Liver (tissue), 9 donors: Measurements from ENCODE around the gene C19orf53. TPM values are rescaled to one million over a fixed set of nuclear protein-coding genes. Genes with fewer than 3 reads are reported as not detected.

Experiments used
- DNase-seq: peaks from one replicate; pipeline ENCODE4 v3.0.0-alpha.2; 2017; ENCODE audit warnings: low spot score
- H3K27ac ChIP-seq, 2 donors: one replicate each; pipeline ENCODE4 v1.7.0; 2013; ENCODE audit warnings: inconsistent platforms in 2 of 2, low read length in 2 of 2, control low read depth in 1 of 2, low read depth in 1 of 2, mild to moderate bottlenecking in 1 of 2
- H3K27me3 ChIP-seq, 4 donors: one replicate each; pipeline versions ENCODE4 v1.6.1 to v1.7.0; 2013; ENCODE audit warnings: low read length in 3 of 4, inconsistent platforms in 1 of 4, mild to moderate bottlenecking in 1 of 4, moderate library complexity in 1 of 4; ENCODE audit not compliant: control insufficient read depth in 4 of 4, insufficient read depth in 4 of 4
- H3K36me3 ChIP-seq, 4 donors: one replicate each; pipeline versions ENCODE4 v1.6.1 to v1.7.0; 2013; ENCODE audit warnings: low read length in 3 of 4, mild to moderate bottlenecking in 3 of 4, low read depth in 1 of 4, moderate library complexity in 1 of 4; ENCODE audit not compliant: control insufficient read depth in 4 of 4, insufficient read depth in 3 of 4
- H3K4me1 ChIP-seq, 4 donors: one replicate each; pipeline versions ENCODE4 v1.6.1 to v1.7.0; 2013; ENCODE audit warnings: low read length in 3 of 4, mild to moderate bottlenecking in 3 of 4, moderate library complexity in 1 of 4; ENCODE audit not compliant: control insufficient read depth in 4 of 4, insufficient read depth in 4 of 4
- H3K4me3 ChIP-seq, 3 donors: one replicate each; pipeline versions ENCODE4 v1.6.1 to v1.7.0; 2013; ENCODE audit warnings: low read length in 3 of 3, control low read depth in 1 of 3, low read depth in 1 of 3, mild to moderate bottlenecking in 1 of 3
- H3K9ac ChIP-seq, 2 donors: one replicate each; pipeline ENCODE4 v1.7.0; 2013; ENCODE audit warnings: low read length in 2 of 2, mild to moderate bottlenecking in 2 of 2, moderate library complexity in 2 of 2, control low read depth in 1 of 2, low read depth in 1 of 2
- H3K9me3 ChIP-seq, 4 donors: one replicate each; pipeline versions ENCODE4 v1.6.1 to v1.7.0; 2013; ENCODE audit warnings: low read length in 3 of 4; ENCODE audit not compliant: control insufficient read depth in 4 of 4
- CTCF ChIP-seq: fragments of 150-350 bp; IDR thresholded peaks from 2 replicates; pipeline ENCODE4 v1.5.1; 2017; ENCODE audit warnings: improper control_type of control experiment, low read depth, low read length; ENCODE audit not compliant: missing input control
- EGR1 ChIP-seq, 2 donors: IDR thresholded peaks; 2 replicates each; pipeline ENCODE4 v1.6.1; 2016 to 2018; ENCODE audit warnings: antibody characterized with exemption in 2 of 2, low read depth in 2 of 2
- FOXA1 ChIP-seq: IDR thresholded peaks from 2 replicates; pipeline ENCODE4 v1.6.1; 2016; ENCODE audit warnings: antibody characterized with exemption
- FOXA2 ChIP-seq: IDR thresholded peaks from 2 replicates; pipeline ENCODE4 v1.6.1; 2016; ENCODE audit warnings: antibody characterized with exemption
- GABPA ChIP-seq, 2 donors: IDR thresholded peaks in 1 of 2; conservative IDR thresholded peaks in 1 of 2; 2 replicates each; pipeline ENCODE4 v1.6.1; 2016; ENCODE audit warnings: antibody characterized with exemption in 2 of 2, mild to moderate bottlenecking in 1 of 2, moderate library complexity in 1 of 2
- HNF4A ChIP-seq, 2 donors: conservative IDR thresholded peaks; 2 replicates each; pipeline ENCODE4 v1.6.1; 2016; ENCODE audit warnings: antibody characterized with exemption in 2 of 2, mild to moderate bottlenecking in 2 of 2
- HNF4G ChIP-seq: IDR thresholded peaks from 2 replicates; pipeline ENCODE4 v1.6.1; 2016; ENCODE audit warnings: antibody characterized with exemption
- JUND ChIP-seq, 2 donors: IDR thresholded peaks; 2 replicates each; pipeline ENCODE4 v1.6.1; 2016; ENCODE audit warnings: antibody characterized with exemption in 2 of 2
- MAX ChIP-seq: IDR thresholded peaks from 2 replicates; pipeline ENCODE4 v1.6.1; 2016; ENCODE audit warnings: antibody characterized with exemption
- NR2F2 ChIP-seq: IDR thresholded peaks from 2 replicates; pipeline ENCODE4 v1.6.1; 2016; ENCODE audit warnings: antibody characterized with exemption
- RAD21 ChIP-seq, 2 donors: IDR thresholded peaks; 2 replicates each; pipeline ENCODE4 v1.6.1; 2016; ENCODE audit warnings: antibody characterized with exemption in 2 of 2, mild to moderate bottlenecking in 2 of 2
- REST ChIP-seq: IDR thresholded peaks from 2 replicates; pipeline ENCODE4 v1.6.1; 2016; ENCODE audit warnings: antibody characterized with exemption, mild to moderate bottlenecking
- RXRA ChIP-seq, 2 donors: IDR thresholded peaks; 2 replicates each; pipeline ENCODE4 v1.6.1; 2017 to 2018; ENCODE audit warnings: antibody characterized with exemption in 2 of 2, mild to moderate bottlenecking in 1 of 2
- SP1 ChIP-seq: IDR thresholded peaks from 2 replicates; pipeline ENCODE4 v1.6.1; 2018; ENCODE audit warnings: antibody characterized with exemption, mild to moderate bottlenecking
- TAF1 ChIP-seq: conservative IDR thresholded peaks from 2 replicates; pipeline ENCODE4 v1.6.1; 2016; ENCODE audit warnings: antibody characterized with exemption, mild to moderate bottlenecking
- YY1 ChIP-seq: IDR thresholded peaks from 2 replicates; pipeline ENCODE4 v1.6.1; 2016; ENCODE audit warnings: antibody characterized with exemption, mild to moderate bottlenecking
- ZBTB33 ChIP-seq: IDR thresholded peaks from 2 replicates; pipeline ENCODE4 v1.6.1; 2016; ENCODE audit warnings: antibody characterized with exemption
- WGBS: extraction: QIAGEN DNeasy Blood & Tissue Kit; methylation state at CpG from one replicate; pipeline ENCODE4 v1.1.7; 2013; 5-methylcytosine and 5-hydroxymethylcytosine counted together
- polyA plus RNA-seq, 2 donors: library from polyadenylated mRNA; stranded (reverse) in 1 of 2; unstranded in 1 of 2; fragments of 200-250 nt in 1 of 2; fragments of >200 nt in 1 of 2; fragmentation: Nextera tagmentation in 1 of 2; extraction: Ambion mirVana in 1 of 2; gene quantifications; one replicate each; pipeline versions ENCODE4 v1.2.1 to v1.2.3, GENCODE V29; 2013 to 2015
- total RNA-seq, 2 donors: library from RNA; depleted of rRNA; stranded (reverse); fragments of >200 nt; gene quantifications; one replicate each; pipeline ENCODE4 v1.2.3, GENCODE V29; 2014
- TF ChIP-seq, protein P1 (sequence below): IDR thresholded peaks from 2 replicates; pipeline ENCODE4 v1.6.1; 2016; ENCODE audit warnings: antibody characterized with exemption
- donor health status: healthy.
- donor health status: healthy.
- donor health status: healthy.
- donor health status: healthy.
- donor health status: healthy.

The C19orf53 gene
- total and polyA plus RNA-seq, 4 donors: 18.5 to 88.5 (median 59.5) TPM

- TF ChIP-seq ZBTB33 (no peak), HNF4G (no peak), MAX (no peak), EGR1 (IDR thresholded peaks at IDR 0.05; ENCODE audit: low read depth in 2 of 2) (no peak), SP1 (no peak), FOXA1 (no peak), RAD21 (IDR thresholded peaks at IDR 0.05) (no peak), CTCF (no peak), TAF1 (no peak), HNF4A (conservative IDR thresholded peaks at IDR 0.05) (no peak), RXRA (IDR thresholded peaks at IDR 0.05) (no peak), FOXA2 (no peak), YY1 (no peak), REST (no peak), JUND (IDR thresholded peaks at IDR 0.05) (no peak), NR2F2 (no peak), GABPA (IDR thresholded peaks at IDR 0.05 in 1 of 2, conservative IDR thresholded peaks at IDR 0.05 in 1 of 2) (no peak)
- TF ChIP-seq, protein P1, sequence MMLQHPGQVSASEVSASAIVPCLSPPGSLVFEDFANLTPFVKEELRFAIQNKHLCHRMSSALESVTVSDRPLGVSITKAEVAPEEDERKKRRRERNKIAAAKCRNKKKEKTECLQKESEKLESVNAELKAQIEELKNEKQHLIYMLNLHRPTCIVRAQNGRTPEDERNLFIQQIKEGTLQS: no peak
- H3K4me1 ChIP-seq: peaks cover 3 to 14% (median 9%) of the 10 kb centered on the region in 4 donors
- H3K9me3 ChIP-seq: no peaks in the 10 kb centered on the region
- WGBS: 57% methylated on average over 2 of the region's 2 CpGs
- H3K27ac ChIP-seq: no peak overlapping the region
- no peak for DNase-seq
- no peaks in the 10 kb centered on the region for H3K36me3 ChIP-seq
- H3K27me3 ChIP-seq: no peaks in the 10 kb centered on the region
- no peak overlapping the region for H3K4me3 ChIP-seq
- H3K9ac ChIP-seq: no peak overlapping the region
These were observed 44.4 kb upstream of the C19orf53 start for GRCh38 chr19:13729859-13730258.
